ENCODE data around the gene PICK1.

PICK1 gene

GRCh38 chr22:38056969-38057891, at the start of gene PICK1 (continued):
- TF ChIP-seq TSHZ1 (tag by site-specific recombination; IDR thresholded peaks at IDR 0.05; ENCODE audit: borderline replicate concordance) (no peak), HOXC10 (CRISPR knock-in tag; IDR thresholded peaks at IDR 0.05) (no peak), ZNF549 (tag by site-specific recombination; IDR thresholded peaks at IDR 0.05) (no peak), ZNF311 (tag by site-specific recombination; IDR thresholded peaks at IDR 0.05; ENCODE audit: borderline replicate concordance) (no peak), ZNF518A (tag by site-specific recombination; conservative IDR thresholded peaks at IDR 0.05; ENCODE audit: low read depth) (peak; percentile 87), BCL11B (tag by site-specific recombination; IDR thresholded peaks at IDR 0.05; ENCODE audit: low read depth) (no peak), ZNF488 (tag by site-specific recombination; IDR thresholded peaks at IDR 0.05) (no peak), PRDM4 (tag by site-specific recombination; IDR thresholded peaks at IDR 0.05) (no peak), ZNF121 (tag by site-specific recombination; IDR thresholded peaks at IDR 0.05) (no peak), ZNF292 (tag by site-specific recombination; IDR thresholded peaks at IDR 0.05; ENCODE audit: borderline replicate concordance, low read depth) (no peak), REPIN1 (tag by site-specific recombination; IDR thresholded peaks at IDR 0.05; ENCODE audit: low read depth) (no peak), MEIS1 (CRISPR knock-in tag; IDR thresholded peaks at IDR 0.05; ENCODE audit: borderline replicate concordance) (no peak), ZNF416 (tag by site-specific recombination; IDR thresholded peaks at IDR 0.05) (no peak), ZBTB6 (tag by site-specific recombination; IDR thresholded peaks at IDR 0.05) (no peak), ZSCAN30 (tag by site-specific recombination; IDR thresholded peaks at IDR 0.05) (0 out of 2 replicates have a peak, but pooled peaks have one; percentile 22), ZNF707 (tag by site-specific recombination; IDR thresholded peaks at IDR 0.05) (no peak), MYNN (tag by site-specific recombination; IDR thresholded peaks at IDR 0.05; ENCODE audit: borderline replicate concordance) (no peak), ZNF404 (tag by site-specific recombination; IDR thresholded peaks at IDR 0.05) (no peak), ZNF596 (tag by site-specific recombination; IDR thresholded peaks at IDR 0.05) (no peak), ZNF76 (tag by site-specific recombination; IDR thresholded peaks at IDR 0.05; ENCODE audit: borderline replicate concordance, low read depth) (peak; percentile 94), ZNF112 (tag by site-specific recombination; IDR thresholded peaks at IDR 0.05) (no peak), ZNF155 (tag by site-specific recombination; IDR thresholded peaks at IDR 0.05) (no peak), ZNF843 (tag by site-specific recombination; IDR thresholded peaks at IDR 0.05) (no peak), ZNF623 (tag by site-specific recombination; IDR thresholded peaks at IDR 0.05) (no peak)
